Stimulated activated CD4-positive, alpha-beta T cell treated with anti-CD3 and anti-CD28 coated beads, Interleukin-12 subunit alpha, Interleukin-12 subunit beta, amount 100 ng/mL, for 48 hours (primary cell): ENCODE measurements around the gene CALD1.

ENCODE experiments used
- DNase-seq, 3 donors: peaks; one replicate each; pipeline ENCODE4 v3.0.0-alpha.2; 2020; ENCODE audit warnings: low read depth in 2 of 3, low spot score in 1 of 3

CALD1 gene

GRCh38 chr7:134920026-134920753 is 140.8 kb downstream of the CALD1 start:
- DNase-seq: no peak

GRCh38 chr7:134922720-134923704 is 143.6 kb downstream of the CALD1 start:
- DNase-seq: no peak

- no peak for DNase-seq
Observed at GRCh38 chr7:134925766-134926165, 146.3 kb downstream of the CALD1 start.

- no peak for DNase-seq
Observed at GRCh38 chr7:134926396-134926795, 147.0 kb downstream of the CALD1 start.

- DNase-seq: no peak
Observed at GRCh38 chr7:134927076-134927475, 147.6 kb downstream of the CALD1 start.

GRCh38 chr7:134927723-134928122 is 148.3 kb downstream of the CALD1 start:
- DNase-seq: no peak

GRCh38 chr7:134928554-134928953 is 149.1 kb downstream of the CALD1 start:
- DNase-seq: no peak

GRCh38 chr7:134931487-134931886 is 152.1 kb downstream of the CALD1 start:
- DNase-seq: no peak

GRCh38 chr7:134932707-134933370 is 153.4 kb downstream of the CALD1 start:
- DNase-seq: no peak

GRCh38 chr7:134933460-134934068 is 154.1 kb downstream of the CALD1 start:
- DNase-seq: no peak

- DNase-seq: no peak
Observed at GRCh38 chr7:134935701-134936100, 156.3 kb downstream of the CALD1 start.

- DNase-seq: no peak
Observed at GRCh38 chr7:134936893-134937510, 157.6 kb downstream of the CALD1 start.

GRCh38 chr7:134938141-134938540 is 158.7 kb downstream of the CALD1 start:
- no peak for DNase-seq

GRCh38 chr7:134939136-134939535 is 159.7 kb downstream of the CALD1 start:
- no peak for DNase-seq

GRCh38 chr7:134940729-134941128 is 161.3 kb downstream of the CALD1 start:
- DNase-seq: no peak

GRCh38 chr7:134941185-134941900 is 161.9 kb downstream of the CALD1 start:
- DNase-seq: no peak

- DNase-seq: no peak
Observed at GRCh38 chr7:134941952-134942351, 162.5 kb downstream of the CALD1 start.

- no peak for DNase-seq
Observed at GRCh38 chr7:134942690-134943466, 163.4 kb downstream of the CALD1 start.

- DNase-seq: no peak
Observed at GRCh38 chr7:134943785-134944400, 164.5 kb downstream of the CALD1 start.
